Stimulated activated CD8-positive, alpha-beta memory T cell treated with anti-CD3 and anti-CD28 coated beads, Interleukin-15, amount 100 ng/mL, for 1 hour (primary cell): ENCODE data around the gene ACSL3.
"Not testable (repeated sequence)": the region's sequence is repeated elsewhere in the genome, so short reads cannot be mapped to it uniquely, and the experiment has no call there.

Source experiments
- DNase-seq: peaks from one replicate; pipeline ENCODE4 v3.0.0-alpha.2; 2020; ENCODE audit warnings: low read depth

Gene ACSL3

DNA sequence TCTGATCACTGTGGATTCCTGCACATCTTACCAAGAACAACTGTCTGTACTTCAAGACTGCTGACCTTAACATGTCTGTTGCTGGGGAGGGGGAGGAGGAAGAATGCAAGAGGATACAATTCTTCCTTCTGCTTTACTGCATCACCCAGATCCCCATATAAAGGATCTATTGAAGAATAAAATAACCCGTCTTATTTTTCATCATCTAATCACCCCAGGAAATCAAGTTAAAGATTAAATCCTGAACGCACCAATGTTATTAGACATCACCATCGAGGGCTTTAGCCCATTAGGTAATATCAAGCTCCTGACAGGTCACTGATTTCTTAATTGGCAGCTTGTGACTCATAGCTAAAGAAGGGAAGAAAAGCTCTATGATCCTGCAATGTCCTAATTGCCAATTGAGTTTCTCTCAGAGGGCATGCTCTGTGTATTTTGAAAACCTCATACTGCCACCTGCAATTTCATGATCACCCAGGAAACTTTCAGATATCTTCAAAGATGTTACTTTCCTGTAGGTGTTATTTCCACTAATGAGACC is 115.8 kb downstream of the ACSL3 start:
- DNase-seq, result no peak

DNA sequence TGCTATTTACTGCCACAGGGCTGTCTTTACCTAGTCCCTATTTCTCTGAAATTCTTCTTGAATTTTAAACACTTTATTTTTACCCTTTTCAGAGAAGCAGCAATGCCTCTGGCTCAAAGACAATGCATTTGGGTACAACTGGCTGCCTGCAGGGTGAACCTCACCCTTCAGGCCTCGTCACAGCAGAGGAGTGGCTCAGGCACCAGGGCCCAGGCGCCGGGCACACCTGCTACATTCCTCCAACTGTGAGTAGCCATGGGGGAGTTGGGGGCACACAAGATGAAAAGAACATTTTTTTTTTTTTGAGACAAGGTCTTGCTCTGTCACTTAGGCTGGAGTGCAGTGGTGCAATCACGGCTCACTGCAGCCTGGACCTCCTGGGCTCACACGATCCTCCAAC is 116.3 kb downstream of the ACSL3 start:
- no peak for DNase-seq

DNA sequence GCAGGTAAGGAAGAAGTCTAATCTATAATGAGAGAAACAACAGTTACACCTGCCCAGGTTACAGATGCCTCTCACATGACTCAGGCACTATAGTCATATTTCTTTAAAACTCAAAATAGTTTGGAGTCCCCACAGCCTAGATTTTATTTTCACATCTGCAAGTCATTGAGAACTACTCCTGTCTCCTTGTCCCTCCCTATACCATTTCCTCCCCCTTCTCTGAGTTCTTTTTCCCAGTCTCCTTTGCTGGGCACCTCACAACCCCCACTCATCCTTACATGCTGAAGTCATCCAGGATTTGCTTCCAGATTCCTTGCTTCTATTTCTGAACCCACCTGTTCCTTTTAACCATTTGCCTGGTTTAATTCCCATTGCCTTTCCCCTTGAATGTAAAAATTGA is 118.0 kb downstream of the ACSL3 start:
- DNase-seq, result no peak

GRCh38 chr2:222979484-222979883 is 118.6 kb downstream of the ACSL3 start:
- no peak for DNase-seq

DNA sequence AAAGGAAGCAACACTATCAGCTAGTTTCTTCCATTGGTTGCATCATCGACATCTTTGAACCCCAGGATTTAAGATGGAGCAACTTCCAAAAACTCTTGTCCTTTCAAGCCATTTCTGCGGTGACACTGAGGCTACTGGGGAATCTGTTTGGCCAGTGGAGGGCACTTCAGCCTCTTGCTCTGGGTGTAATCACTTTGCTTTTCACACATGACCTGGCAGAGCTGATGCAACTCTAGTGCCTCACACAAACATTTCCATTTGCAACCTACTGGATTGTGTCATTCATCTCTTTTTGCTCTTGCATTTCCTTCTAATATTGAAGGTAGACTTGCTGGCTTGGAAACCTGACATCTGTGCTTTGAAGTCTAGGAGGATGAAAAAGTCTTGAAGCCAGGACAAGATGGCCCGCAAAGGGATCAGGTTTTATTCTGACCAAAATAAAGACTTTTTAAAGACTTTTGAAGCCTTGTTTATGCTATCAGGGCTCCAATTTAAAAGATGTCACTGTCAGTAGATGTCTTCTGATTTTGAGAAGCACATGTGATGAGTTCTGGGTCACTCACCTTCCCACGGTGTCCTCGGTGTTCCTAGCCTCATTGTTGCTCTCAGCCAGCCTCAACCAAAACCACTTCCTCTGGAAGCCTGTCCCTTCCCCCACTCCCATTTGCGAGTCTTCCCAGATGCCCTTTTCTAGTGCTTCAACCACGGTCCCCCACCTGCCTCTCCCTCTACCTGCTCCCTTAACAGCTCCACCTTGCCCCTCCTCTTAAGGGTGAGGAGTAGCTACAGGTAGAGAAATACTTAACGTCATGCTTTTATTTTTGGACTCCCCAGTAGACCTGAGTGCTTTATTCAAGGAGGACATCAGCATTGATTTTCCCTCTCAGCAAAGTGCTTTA is 121.4 kb downstream of the ACSL3 start:
- DNase-seq, result no peak

DNA sequence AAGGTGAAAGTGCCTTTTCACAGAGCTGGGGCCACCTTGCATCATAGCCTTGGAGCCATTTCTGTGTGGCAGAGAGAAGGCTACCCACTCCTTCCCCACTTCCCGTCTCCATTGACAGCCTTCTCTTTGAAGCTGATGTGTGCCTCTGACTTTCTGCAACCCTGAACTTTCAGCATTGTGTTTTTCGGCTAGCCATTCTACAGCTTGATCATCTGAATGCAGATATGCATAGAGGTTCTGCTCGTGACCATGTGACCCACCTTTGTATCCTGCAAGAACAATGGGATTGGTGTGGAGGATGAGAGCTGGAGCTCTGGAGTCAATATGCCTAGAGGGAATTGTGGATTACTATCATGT is 122.1 kb downstream of the ACSL3 start:
- DNase-seq, result no peak

GRCh38 chr2:222984908-222985307 is 124.1 kb downstream of the ACSL3 start:
- DNase-seq, result no peak

- DNase-seq, result no peak
Observed at GRCh38 chr2:222989431-222989830, 128.6 kb downstream of the ACSL3 start.

DNA sequence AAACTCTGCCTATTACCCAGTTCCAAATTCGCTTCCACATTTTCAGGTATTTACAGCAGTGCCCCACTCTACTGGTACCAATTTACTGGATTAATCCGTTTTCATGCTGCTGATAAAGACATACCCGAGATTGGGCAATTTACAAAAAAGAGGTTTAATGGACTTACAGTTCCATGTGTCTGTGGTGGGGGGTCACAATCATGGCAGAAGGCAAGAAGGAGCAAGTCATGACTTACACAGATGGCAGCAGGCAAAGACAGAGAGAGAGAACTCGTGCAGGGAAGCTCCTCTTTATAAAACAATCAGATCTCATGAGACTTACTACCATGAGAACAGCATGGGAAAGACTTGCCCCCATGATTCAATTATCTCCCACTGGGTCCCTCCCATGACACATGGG is 129.4 kb downstream of the ACSL3 start:
- DNase-seq, result not testable (repeated sequence)

DNA sequence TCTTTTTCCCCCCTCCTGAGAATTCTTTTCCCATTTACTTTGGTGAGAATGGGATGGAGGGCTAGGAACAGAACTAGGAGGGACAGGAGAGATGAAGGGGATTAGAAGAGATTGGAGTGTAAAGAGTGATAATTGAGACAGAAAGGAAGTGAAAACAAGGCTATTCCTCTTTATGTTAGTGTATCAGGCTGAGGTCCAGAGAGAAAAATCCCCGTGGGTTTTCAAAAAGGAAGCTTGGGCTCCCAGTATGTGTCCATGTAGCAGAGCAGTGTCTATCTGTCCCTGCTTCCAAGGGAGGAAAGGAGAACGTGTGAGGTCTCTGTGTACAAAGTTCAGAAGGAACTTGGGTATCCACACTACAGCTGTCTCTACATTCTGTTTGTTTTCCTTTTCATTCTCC is 131.3 kb downstream of the ACSL3 start:
- no peak for DNase-seq
